Kidney (tissue), 14 donors: ENCODE results near the gene VPS8. TPM values are rescaled to one million over a fixed set of nuclear protein-coding genes. Genes with fewer than 3 reads are reported as not detected.
"Not testable (repeated sequence)": the region's sequence is repeated elsewhere in the genome, so short reads cannot be mapped to it uniquely, and the experiment has no call there.

ENCODE experiments used
- DNase-seq, 5 donors: peaks; one replicate each; pipeline ENCODE4 v3.0.0-alpha.2; 2013 to 2020
- FAIRE-seq: peaks from 2 replicates; lab custom pipeline; 2012; peaks lifted over from hg19 to GRCh38; lab: Jason Lieb, UNC
- H3K27ac ChIP-seq, 2 donors: one replicate each; pipeline ENCODE4 v1.7.0; 2013; ENCODE audit warnings: low read depth in 2 of 2, low read length in 2 of 2, inconsistent platforms in 1 of 2
- H3K27me3 ChIP-seq: one replicate; pipeline ENCODE4 v1.7.1; 2013; ENCODE audit warnings: low read length, inconsistent platforms; ENCODE audit not compliant: control insufficient read depth, insufficient read depth
- H3K36me3 ChIP-seq, 3 donors: one replicate each; pipeline versions ENCODE4 v1.7.0 to v1.7.1; 2013; ENCODE audit warnings: low read length in 3 of 3, control low read depth in 1 of 3, inconsistent platforms in 1 of 3; ENCODE audit not compliant: insufficient read depth in 3 of 3, control insufficient read depth in 2 of 3
- H3K4me1 ChIP-seq, 3 donors: one replicate each; pipeline versions ENCODE4 v1.7.0 to v1.7.1; 2013; ENCODE audit warnings: low read length in 3 of 3, inconsistent platforms in 1 of 3, low read depth in 1 of 3; ENCODE audit not compliant: control insufficient read depth in 2 of 3, insufficient read depth in 2 of 3
- H3K4me3 ChIP-seq, 3 donors: one replicate each; pipeline versions ENCODE4 v1.7.0 to v1.8.1; 2013; ENCODE audit warnings: low read length in 3 of 3, control low read depth in 1 of 3, inconsistent platforms in 1 of 3
- H3K9ac ChIP-seq, 3 donors: one replicate each; pipeline versions ENCODE4 v1.7.0 to v1.7.1; 2013; ENCODE audit warnings: low read length in 3 of 3, control low read depth in 1 of 3, inconsistent platforms in 1 of 3
- H3K9me3 ChIP-seq, 3 donors: one replicate each; pipeline versions ENCODE4 v1.7.0 to v1.7.1; 2013; ENCODE audit warnings: low read length in 3 of 3, control low read depth in 1 of 3, inconsistent platforms in 1 of 3; ENCODE audit not compliant: control insufficient read depth in 2 of 3, insufficient read depth in 1 of 3
- CTCF ChIP-seq: IDR thresholded peaks from 3 replicates; pipeline ENCODE4 v1.5.1; 2012; ENCODE audit warnings: mild to moderate bottlenecking, moderate library complexity, borderline replicate concordance; ENCODE audit not compliant: insufficient read depth; ENCODE audit errors: extremely low read depth
- intact Hi-C: fragments of 100-400 bp; cut with DNase I; formaldehyde crosslinking; loops from one replicate; pipeline ENCODE4 v1.11.1; 2022
- polyA plus RNA-seq: library from polyadenylated mRNA; stranded (reverse); fragments of 350-450 nt; fragmentation: Illumina TruSeq; extraction: RNeasy Lipid Tissue Mini Kit (QIAGEN cat#74804); gene quantifications from one replicate; pipeline ENCODE4 v1.2.3, GENCODE V29; 2014; ENCODE audit warnings: low read depth, low replicate concordance; ENCODE audit not compliant: insufficient read depth
- total RNA-seq: library from RNA; stranded (reverse); fragmentation: NEBNext Ultra II Directional; extraction: Animal tissue kit (Norgen Biotek cat#: 25700); gene quantifications from one replicate; pipeline ENCODE4 v1.2.1, GENCODE V29; 2021
- donor health status: control.
- donor health status: control.
- donor health status: control.
- donor health status: control.
- donor health status: control.
- donor health status: DM: yes; HTN: yes; CAD: no.
- donor health status: Normal renal cell carcinoma (clear cell type).

Gene VPS8
- total and polyA plus RNA-seq, 2 donors from 2014 or later, result 10.8 to 55.0 TPM

DNA sequence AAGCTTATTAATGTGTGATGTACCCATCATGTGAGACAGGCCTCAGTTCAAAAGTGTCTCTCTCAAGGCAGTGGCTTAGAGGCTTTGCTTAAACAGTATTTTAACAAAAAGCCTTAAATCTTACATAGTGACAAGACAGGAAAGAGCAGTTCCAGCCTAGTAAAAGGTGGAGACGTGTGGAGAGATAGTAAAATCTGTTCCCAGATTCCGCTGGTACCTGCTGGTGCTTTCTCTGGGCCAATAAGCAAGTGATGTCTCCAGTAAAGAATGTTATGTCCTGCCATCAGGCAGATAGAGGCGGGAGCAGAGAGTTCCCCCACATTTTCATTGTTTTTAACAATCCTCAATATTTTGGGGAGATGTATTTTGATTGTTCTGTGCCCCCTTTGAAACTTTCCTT is 135.0 kb downstream of the VPS8 start:
- no peak overlapping the region for H3K9ac ChIP-seq
- H3K27ac ChIP-seq, result peak overlapping the region in 1 of 2 donors; percentile 30
- intact Hi-C loops, result no loop called here
- H3K9me3 ChIP-seq, result no peaks in the 10 kb centered on the region
- H3K4me3 ChIP-seq, result no peak overlapping the region
- peaks cover 0 to 5% (median 3%) of the 10 kb centered on the region in 3 donors for H3K36me3 ChIP-seq
- FAIRE-seq (no peak), DNase-seq (peak in 1 of 5 donors; percentile 27)
- H3K4me1 ChIP-seq, result no peaks in the 10 kb centered on the region
- no peaks in the 10 kb centered on the region for H3K27me3 ChIP-seq
- TF ChIP-seq CTCF, result no peak

GRCh38 chr3:184949251-184949965 is 137.4 kb downstream of the VPS8 start:
- Histone ChIP-seq H3K27ac (no peak overlapping the region), H3K4me1 (no peaks in the 10 kb centered on the region), H3K9ac (no peak overlapping the region), H3K4me3 (no peak overlapping the region), H3K9me3 (no peaks in the 10 kb centered on the region), H3K27me3 (no peaks in the 10 kb centered on the region), H3K36me3 (peaks cover 0 to 3% (median 0%) of the 10 kb centered on the region in 3 donors)
- TF ChIP-seq CTCF, result no peak
- FAIRE-seq, result no peak
- DNase-seq, result peak in 3 of 5 donors; percentile 18 to 75 (median 25)
- intact Hi-C loops, result no loop called here

DNA sequence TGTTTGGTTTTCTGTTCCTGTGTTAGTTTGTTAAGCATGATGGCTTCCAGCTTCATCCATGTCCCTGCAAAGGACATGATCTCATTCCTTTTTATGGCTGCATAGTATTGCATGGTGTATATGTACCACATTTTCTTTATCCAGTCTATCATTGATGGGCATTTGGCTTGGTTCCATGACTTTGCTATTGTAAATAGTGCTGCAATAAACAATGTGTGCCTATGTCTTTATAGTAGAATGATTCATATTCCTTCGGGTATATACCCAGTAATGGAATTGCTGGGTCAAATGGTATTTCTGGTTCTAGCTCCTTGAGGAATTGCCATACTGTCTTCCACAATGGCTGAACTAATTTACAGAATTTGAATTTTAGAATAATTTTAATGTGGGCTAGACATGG is 138.8 kb downstream of the VPS8 start:
- H3K9ac ChIP-seq, H3K4me3 ChIP-seq, H3K27me3 ChIP-seq, intact Hi-C loops, H3K9me3 ChIP-seq, H3K27ac ChIP-seq, DNase-seq, H3K36me3 ChIP-seq, FAIRE-seq, H3K4me1 ChIP-seq: not testable (repeated sequence)

DNA sequence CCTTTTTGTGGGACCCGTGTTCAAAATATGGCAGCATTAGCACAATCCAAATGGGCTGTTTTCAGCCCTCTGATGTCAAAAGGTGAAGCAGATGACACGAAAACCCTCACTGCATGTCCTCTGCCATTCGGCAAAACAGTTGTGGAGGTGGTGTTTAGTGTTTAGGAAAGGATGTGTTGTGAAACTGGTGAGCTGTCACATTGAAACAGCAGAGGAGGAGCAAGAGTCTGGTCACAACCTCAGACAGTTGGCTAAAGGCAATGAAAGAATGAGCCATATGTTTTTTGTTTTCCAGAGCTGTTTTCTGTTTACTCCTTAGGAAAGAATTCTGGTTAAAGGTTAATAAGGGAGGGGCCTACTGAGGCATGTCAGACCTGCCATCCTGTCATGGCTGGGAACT is 140.7 kb downstream of the VPS8 start:
- no peak overlapping the region for H3K9ac ChIP-seq
- no peaks in the 10 kb centered on the region for H3K4me1 ChIP-seq
- intact Hi-C loops, result no loop called here
- no peak overlapping the region for H3K27ac ChIP-seq
- no peaks in the 10 kb centered on the region for H3K9me3 ChIP-seq
- peaks cover 0 to 3% (median 0%) of the 10 kb centered on the region in 3 donors for H3K36me3 ChIP-seq
- no peak for TF ChIP-seq CTCF
- DNase-seq, result no peak
- no peak for FAIRE-seq
- H3K4me3 ChIP-seq, result no peak overlapping the region
- no peaks in the 10 kb centered on the region for H3K27me3 ChIP-seq
